Adrenal gland (tissue), 5 donors: ENCODE data around the gene VSX2.

Source experiments
- POLR2A ChIP-seq, 2 donors: fragments of 450-650 bp; IDR thresholded peaks; one replicate each; pipeline ENCODE4 v1.6.1; 2017; ENCODE audit warnings: antibody characterized with exemption in 2 of 2, mild to moderate bottlenecking in 2 of 2, moderate library complexity in 1 of 2
- TF ChIP-seq, protein P1 (sequence below), 6 experiments: fragments of 450-650 bp in 4 of 6; fragments of 200-600 bp in 2 of 6; sonication (generic) in 1 of 6; IDR thresholded peaks; 1 replicate in 5 of 6; 2 replicates in 1 of 6; pipeline versions ENCODE4 v1.5.1 to v1.8.0; 2016 to 2021; ENCODE audit warnings: antibody characterized with exemption in 6 of 6, mild to moderate bottlenecking in 2 of 6, moderate library complexity in 1 of 6
- donor health status: DM: no; HTN: no; CAD: no.

- no peak for TF ChIP-seq POLR2A (IDR thresholded peaks at IDR 0.05)
- TF ChIP-seq, protein P1, sequence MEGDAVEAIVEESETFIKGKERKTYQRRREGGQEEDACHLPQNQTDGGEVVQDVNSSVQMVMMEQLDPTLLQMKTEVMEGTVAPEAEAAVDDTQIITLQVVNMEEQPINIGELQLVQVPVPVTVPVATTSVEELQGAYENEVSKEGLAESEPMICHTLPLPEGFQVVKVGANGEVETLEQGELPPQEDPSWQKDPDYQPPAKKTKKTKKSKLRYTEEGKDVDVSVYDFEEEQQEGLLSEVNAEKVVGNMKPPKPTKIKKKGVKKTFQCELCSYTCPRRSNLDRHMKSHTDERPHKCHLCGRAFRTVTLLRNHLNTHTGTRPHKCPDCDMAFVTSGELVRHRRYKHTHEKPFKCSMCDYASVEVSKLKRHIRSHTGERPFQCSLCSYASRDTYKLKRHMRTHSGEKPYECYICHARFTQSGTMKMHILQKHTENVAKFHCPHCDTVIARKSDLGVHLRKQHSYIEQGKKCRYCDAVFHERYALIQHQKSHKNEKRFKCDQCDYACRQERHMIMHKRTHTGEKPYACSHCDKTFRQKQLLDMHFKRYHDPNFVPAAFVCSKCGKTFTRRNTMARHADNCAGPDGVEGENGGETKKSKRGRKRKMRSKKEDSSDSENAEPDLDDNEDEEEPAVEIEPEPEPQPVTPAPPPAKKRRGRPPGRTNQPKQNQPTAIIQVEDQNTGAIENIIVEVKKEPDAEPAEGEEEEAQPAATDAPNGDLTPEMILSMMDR (IDR thresholded peaks at IDR 0.05), result no peak
Measured at GRCh38 chr14:74267588-74267987, 28.3 kb downstream of the VSX2 start.
